Non-pigmented ciliary epithelial cell (primary cell): Measurements from ENCODE around the gene LRRK1.

Source experiments
- DNase-seq: peaks from one replicate; pipeline ENCODE4 v3.0.0-alpha.2; 2010; ENCODE audit warnings: low read depth

The LRRK1 gene

GRCh38 chr15:100981086-100981485, 61.9 kb downstream of the LRRK1 start:
- no peak for DNase-seq

DNA sequence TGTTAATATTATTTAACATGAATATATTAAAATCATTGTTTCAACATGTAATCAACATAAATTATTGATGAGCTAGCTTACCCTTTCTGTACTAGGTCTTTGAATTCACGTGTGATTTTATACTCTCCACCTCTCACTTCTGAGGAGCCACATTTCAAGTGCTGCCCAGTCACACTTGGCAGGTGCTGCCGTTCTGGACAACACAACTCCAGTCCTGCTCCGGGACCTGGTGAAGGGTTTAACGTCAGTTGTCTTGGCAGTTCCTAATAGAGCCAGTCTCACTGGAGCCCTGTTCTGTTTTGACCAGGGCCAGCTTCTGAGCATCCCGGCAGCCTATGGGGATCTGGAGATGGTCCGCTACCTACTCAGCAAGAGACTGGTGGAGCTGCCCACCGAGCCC, 64.1 kb downstream of the LRRK1 start:
- DNase-seq: no peak

GRCh38 chr15:100985401-100985800, 66.2 kb downstream of the LRRK1 start:
- no peak for DNase-seq

- DNase-seq: no peak
Measured at GRCh38 chr15:100986158-100986896, 67.2 kb downstream of the LRRK1 start.

- no peak for DNase-seq
Measured at GRCh38 chr15:100987143-100987542, 68.0 kb downstream of the LRRK1 start.

DNA sequence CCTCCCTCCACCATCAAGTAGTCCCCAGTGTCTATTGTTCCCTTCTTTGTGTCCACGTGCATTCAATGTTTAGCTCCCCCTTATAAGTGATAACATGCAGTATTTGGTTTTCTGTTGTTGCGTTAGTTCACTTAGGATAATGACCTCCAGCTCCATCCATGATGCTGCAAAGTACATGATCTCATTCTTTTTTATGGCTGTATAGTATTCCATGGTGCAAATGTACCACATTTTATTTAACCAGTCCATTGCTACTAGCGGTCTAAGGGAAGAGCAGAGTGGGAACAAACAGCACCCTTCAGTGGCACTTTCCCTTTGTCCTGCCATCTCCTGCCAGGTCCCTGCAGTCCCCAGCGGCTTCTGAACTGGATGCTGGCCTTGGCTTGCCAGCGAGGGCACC, 69.1 kb downstream of the LRRK1 start:
- DNase-seq: no peak

GRCh38 chr15:100988857-100989256, 69.7 kb downstream of the LRRK1 start:
- DNase-seq: no peak

DNA sequence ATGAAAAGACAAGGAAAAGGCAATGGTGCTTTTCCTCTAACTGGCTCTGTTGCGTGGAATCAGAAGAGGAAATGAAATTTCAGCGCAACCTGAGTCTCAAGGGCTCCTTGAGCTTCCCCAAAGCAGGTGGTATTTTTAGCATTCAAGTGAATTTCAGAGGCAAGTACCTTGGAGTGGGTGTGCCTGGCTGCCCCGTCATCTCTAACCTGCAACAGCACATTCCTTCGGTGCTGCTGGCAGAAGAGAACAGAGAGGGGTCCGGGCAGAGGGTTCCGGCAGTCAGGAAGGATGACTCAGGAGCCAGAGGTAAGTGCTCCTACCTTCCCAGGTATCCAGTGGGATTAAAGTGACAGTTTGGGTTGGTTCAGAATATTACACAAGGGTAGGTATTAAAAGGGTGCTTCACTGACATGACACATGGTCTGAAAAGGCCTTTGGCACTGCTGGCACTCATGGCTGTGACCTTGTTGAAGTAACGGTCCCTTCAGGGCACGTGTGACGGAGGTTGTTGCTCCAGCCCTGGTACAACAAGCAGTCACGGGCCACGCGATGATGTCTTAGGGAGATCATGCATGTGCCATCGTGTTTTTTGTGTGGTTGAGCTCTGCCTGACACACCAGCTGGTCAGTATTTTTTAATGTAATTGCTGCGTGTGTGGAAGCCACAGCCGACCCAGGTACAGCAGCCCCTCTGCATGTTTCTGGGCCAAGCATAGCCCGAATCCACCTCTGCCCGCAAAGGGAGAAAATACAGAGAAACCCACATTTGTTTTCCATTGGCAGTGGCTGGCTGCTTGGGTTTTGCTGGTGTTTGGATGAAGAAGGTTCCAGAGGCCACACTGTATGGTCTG, 75.7 kb downstream of the LRRK1 start:
- DNase-seq: no peak

- no peak for DNase-seq
Measured at GRCh38 chr15:100995471-100996430, 76.6 kb downstream of the LRRK1 start.

GRCh38 chr15:100997442-100997841, 78.3 kb downstream of the LRRK1 start:
- no peak for DNase-seq

DNA sequence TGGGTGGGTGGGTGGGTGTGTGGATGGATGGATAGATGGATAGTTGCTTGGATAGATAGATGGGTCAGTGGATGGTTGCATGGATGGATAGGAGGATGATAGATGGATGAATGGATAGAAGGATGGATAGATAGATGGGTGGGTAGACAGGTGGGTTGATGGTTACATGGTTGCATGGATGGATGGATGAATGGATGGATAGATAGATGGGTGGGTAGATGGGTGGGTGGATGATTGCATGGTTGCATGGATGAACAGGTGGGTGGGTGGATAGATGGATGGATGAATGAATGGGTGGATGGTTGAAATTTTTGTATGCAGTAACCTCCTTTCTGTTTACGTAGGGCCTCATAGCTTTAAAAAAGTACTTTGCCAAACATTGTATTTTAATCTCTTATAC, 79.5 kb downstream of the LRRK1 start:
- DNase-seq: no peak

- DNase-seq: no peak
Measured at GRCh38 chr15:100999369-100999768, 80.2 kb downstream of the LRRK1 start.

DNA sequence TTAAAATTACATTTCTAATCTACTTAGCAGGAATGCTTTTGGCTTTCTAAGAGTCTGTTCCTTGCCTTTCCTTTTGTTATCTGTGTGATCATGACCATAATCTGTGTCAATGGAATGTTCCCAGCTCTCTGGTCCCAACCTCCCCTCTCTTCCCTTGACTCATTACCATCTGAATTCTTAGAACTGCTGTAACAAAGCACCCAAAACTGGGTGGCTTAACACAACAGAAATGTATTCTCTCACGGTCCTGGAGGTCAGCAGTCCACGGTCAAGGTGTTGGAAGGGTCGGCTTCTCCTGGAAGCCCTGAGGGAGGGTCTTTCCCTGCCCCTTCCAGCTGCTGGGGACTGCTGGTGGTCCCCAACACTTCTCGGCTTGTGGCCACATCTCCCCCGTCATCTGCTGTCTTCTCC, 81.1 kb downstream of the LRRK1 start:
- DNase-seq: no peak

DNA sequence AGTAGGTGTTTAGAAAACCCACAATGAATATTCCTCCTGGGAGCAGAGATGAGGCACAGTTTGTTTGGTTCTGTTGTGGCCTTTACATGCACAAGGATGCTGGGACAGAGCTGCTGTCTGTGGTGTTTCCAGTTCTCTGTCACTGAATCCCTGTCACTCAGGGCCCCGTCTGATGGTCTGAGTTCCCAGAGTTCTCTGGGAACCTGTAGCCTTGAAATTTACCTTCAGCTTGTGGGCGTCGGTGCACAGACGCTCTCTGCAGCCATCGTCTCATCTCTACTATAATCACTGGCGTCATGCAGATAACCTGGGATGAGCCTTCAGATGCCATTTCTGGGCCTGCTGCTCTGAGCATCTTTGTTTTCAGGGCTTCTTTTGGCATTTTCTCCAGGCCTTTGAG, 81.9 kb downstream of the LRRK1 start:
- no peak for DNase-seq

DNA sequence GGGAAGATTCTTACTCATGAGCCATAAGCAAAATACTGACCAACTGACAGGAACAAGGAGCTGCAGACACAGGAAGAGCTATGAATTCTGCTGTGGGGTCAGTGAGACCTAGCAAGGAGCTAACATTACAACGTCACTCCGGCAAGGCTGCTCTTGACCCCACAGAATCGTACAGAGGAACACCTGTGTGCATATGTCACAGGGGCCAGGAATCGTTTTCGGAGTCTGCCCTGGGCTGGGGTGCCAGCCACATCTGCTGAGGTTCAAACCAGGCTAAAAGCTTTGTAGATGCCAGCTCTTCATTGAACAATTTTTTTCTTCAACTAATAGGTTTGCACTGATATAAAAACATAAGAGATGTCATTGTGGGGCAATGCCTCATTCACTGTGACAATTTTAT, 82.6 kb downstream of the LRRK1 start:
- no peak for DNase-seq

DNA sequence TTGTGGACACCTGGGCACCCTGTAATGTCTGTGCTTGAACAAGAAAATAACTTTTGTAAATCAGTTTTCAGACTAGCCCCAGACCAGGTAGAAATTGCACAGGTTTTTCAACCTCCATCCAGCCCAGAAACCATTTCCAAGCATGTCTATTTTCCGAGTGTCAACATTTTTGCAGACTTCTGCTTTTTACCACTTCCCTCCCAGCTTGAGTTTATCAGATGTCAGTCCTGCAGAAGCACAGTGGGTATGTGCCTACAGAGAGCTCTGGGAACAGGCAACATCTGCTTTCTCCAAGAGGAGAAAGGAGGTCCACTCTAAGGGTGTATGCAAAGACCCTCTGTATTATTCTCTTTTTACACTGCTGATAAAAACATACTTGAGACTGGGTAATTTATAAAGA, 83.9 kb downstream of the LRRK1 start:
- no peak for DNase-seq

DNA sequence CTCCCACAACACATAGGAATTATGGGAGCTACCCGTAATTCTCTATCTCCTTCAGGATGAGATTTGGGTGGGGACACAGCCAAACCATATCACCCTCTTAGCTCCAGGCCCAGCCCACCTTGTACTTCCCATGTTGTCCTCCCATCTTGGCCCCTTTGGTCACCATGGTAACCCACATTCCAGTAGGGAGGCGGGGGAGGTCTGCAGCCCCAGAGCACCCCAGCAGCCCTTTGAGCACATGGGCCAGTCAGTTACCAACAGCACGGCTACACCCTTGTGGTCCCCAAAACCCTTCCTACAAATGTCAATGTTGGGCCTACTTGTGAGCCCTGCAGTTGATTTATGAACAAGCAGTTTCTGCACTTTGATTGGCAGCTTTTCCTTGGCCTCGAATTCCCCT, 84.5 kb downstream of the LRRK1 start:
- DNase-seq: no peak

DNA sequence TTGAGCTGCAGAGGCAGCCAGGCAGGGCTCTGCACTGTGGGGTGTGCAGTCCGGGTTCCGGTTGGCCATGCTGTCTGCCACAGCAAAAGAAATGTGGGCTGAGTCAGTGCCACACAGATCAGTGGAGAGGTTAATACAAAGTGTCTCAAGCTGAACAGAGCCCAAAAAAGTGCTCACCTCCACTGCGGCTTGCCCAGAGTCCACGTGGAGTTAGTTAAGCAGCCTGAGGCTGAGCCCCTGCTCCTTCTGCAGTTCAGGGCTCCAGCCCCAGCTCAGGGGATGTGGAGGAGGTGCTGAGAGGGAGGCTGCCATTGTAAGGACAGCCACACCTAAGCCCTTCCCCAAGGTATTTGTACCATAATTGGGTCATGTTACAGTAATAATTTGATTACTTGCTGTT, 85.3 kb downstream of the LRRK1 start:
- DNase-seq: no peak

DNA sequence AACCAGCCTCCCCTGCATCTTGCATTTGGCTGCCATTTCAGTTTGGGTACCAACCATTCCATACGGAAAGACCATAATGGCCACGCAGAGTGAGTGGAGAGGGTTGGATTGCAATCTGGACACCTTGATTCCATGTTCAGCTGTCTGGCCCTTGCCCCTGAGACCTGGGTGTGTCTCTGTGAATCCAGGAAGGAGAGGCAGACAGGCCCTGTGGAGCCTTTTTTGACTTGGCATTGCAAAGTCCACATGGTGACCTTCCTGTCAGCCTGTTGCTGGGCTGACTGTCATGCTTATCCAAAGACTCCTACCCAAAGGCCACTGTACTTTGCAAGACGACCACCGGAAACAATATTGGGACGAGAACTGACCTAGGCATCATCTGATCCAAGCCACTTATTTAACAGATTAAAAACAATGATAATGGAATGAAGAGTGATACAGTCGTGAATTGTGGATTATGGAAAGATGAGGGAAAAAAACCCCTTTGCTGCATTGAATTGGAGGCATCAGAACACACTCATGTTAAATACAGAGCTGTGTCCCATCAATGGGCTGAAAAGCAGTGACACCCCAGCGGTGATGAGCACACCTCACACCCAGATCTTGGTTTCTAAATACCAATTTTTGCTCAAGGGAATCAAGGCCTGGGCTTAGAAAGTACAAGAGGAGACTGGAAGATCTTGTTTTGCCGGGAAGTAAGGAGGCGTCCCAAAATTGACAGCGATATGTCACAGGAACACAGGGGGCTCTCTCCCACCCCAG, 86.0 kb downstream of the LRRK1 start:
- no peak for DNase-seq

GRCh38 chr15:101006931-101007691, 88.0 kb downstream of the LRRK1 start:
- DNase-seq: peak; percentile 26
